Skin epidermis (tissue), 12 donors: ENCODE measurements around the gene PRDX4.
"Not testable (repeated sequence)": the region's sequence is repeated elsewhere in the genome, so short reads cannot be mapped to it uniquely, and the experiment has no call there.

ENCODE experiments used
- H3K27ac ChIP-seq, 21 experiments: fragments of 200-600 bp; sonication (generic) in 11 of 21; one replicate each; pipeline ENCODE4 v1.5.0; 2020; ENCODE audit warnings: mild to moderate bottlenecking in 3 of 21, inconsistent platforms in 2 of 21, moderate library complexity in 2 of 21
- H3K4me3 ChIP-seq, 7 experiments: fragments of 200-600 bp; sonication (generic) in 2 of 7; one replicate each; pipeline ENCODE4 v1.5.0; 2020; ENCODE audit warnings: inconsistent platforms in 2 of 7, mild to moderate bottlenecking in 2 of 7, moderate library complexity in 1 of 7

Gene PRDX4

GRCh38 chrX:23668335-23668734 lies 1.0 kb downstream of the PRDX4 start:
- Histone ChIP-seq H3K27ac (peak overlapping the region in 5 of 21 experiments; percentile 72 to 85 (median 83)), H3K4me3 (peak overlapping the region; percentile 45 to 63 (median 55))

- Histone ChIP-seq H3K4me3 (no peak overlapping the region), H3K27ac (no peak overlapping the region)
These were observed 3.2 kb downstream of the PRDX4 start for GRCh38 chrX:23670528-23670927.

DNA sequence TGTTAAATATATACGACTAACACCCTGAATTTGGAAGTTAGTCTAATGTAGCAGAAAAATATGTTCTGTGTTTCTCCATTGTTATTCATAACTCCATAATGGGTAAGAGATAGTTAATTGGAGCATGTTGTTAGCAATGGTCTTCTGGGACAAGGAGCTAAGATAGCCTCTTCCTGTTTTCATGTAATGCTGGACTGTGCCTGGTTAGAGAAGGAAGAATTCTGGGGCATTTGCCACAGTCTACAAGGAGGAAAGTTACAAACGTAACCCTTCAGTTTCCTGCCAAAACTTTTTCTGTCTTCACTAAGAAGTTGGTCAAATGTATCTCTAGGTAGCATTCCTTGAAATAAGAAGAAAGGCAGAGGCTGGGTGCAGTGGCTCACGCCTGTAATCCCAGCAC lies 5.8 kb downstream of the PRDX4 start:
- Histone ChIP-seq H3K27ac (no peak overlapping the region), H3K4me3 (no peak overlapping the region)

- H3K4me3 ChIP-seq, result not testable (repeated sequence)
These were observed 9.2 kb downstream of the PRDX4 start for GRCh38 chrX:23676486-23676885.

DNA sequence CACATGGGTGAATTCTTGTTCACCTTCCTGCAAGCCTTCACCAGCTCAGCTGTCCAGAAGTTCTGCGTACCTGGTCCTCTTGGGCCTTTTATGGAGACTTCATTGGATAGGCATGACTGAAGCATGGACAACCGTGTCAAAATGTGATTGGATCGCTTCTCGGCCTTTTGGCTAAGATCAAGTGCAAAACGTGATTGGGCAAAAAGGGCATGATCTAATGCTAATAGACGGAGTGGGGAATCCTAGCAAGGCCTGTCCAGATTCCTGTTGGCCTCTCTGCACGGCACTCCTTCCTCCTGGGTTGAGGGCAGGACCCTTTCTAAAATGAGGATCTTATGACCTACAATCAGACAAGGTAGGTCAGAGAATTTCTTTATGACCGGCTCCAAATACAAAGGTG lies 24.9 kb downstream of the PRDX4 start:
- Histone ChIP-seq H3K27ac (no peak overlapping the region), H3K4me3 (no peak overlapping the region)

More at GRCh38 chrX:23676486-23676885, 9.2 kb downstream of the PRDX4 start:
- not testable (repeated sequence) for H3K27ac ChIP-seq

DNA sequence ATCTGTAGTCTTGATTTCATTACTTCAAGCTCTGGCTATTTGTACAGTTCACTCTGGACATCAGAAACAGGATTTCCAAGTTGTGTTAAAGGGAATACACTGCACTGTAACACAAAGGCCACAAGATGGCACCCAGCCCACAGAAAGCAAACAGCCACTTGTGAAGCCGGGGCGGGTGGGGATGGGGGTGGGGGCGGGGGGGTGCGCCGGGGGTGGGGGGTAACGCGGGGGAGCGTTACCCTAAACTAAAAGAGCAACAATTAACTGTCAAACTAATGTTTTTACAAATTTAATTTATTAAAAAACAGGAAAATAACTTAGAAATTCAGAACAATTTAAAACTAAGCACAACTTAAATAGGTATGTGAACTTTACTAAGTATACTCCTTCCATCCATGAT lies 27.3 kb downstream of the PRDX4 start:
- H3K4me3 ChIP-seq, result no peak overlapping the region
- no peak overlapping the region for H3K27ac ChIP-seq

DNA sequence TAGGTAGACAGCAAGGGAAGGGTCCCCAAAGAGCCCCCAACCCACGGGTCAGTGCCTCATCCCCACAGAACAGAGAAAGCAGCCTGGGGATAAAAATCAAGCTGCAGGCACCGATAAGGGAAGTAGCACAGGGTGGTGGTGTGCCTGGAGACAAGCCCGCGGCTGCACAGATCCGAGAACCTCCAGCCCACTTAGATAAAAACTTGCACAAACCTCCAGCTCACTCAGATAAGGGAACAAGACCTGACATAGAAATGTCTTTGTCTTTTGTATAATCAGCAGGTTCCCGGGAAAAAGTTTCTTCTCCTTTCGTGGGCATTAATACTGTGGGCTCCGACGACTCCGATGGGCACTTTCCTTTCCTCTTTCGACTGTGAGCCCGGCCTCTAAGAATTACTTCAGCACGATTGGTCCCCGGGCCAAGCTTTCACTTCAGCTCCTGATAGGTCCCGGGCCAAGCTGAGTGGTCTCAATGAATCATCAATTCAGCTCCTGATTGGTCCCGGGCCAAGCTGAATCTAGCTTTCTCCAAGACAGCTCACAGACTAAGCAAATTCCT lies 32.4 kb downstream of the PRDX4 start:
- Histone ChIP-seq H3K27ac (no peak overlapping the region), H3K4me3 (no peak overlapping the region)

GRCh38 chrX:23704673-23705206 lies 37.4 kb downstream of the PRDX4 start:
- no peak overlapping the region for H3K27ac ChIP-seq
- H3K4me3 ChIP-seq, result no peak overlapping the region

DNA sequence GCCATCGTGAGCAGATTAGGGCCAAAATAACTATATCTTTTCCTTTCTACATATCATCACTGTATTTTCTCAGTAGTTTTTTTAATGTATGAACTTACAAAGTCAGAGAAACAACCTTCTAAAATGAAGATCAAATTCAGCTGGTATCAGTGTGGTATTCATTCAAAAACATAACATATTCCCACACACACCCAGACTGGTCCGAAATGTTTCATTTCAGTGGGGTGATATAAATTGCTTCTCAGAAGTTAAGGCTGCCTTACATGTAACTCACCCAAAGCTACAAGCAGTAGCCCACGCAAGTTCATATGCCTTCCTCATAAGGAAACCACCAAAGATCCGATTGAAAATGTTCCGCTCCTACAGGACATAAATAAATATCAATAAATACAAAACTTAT lies 37.9 kb downstream of the PRDX4 start:
- H3K27ac ChIP-seq, result no peak overlapping the region
- H3K4me3 ChIP-seq, result no peak overlapping the region

- no peak overlapping the region for H3K4me3 ChIP-seq
- no peak overlapping the region for H3K27ac ChIP-seq
These were observed 52.9 kb downstream of the PRDX4 start for GRCh38 chrX:23720117-23720677.

- H3K27ac ChIP-seq, result no peak overlapping the region
- no peak overlapping the region for H3K4me3 ChIP-seq
These were observed 58.9 kb downstream of the PRDX4 start for GRCh38 chrX:23726191-23726590.

GRCh38 chrX:23727206-23727605 lies 59.9 kb downstream of the PRDX4 start:
- H3K4me3 ChIP-seq, result no peak overlapping the region

DNA sequence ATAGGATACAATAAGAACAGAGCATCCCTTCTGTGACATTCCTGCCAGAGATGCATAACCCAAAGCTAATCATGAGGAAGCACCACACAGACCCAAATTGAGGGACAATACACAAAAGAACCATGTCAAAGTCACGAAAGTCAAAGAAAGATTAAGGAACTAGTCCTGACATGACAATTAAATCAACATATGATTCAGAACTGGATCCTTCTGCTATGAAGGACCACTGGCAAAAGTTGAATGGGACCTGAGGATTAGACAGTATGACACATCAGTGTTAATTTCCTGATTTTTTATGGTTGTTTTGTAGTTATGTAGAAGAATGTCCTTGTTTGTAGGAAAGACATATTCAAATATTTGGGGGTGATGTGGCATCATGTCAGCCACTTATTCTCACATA lies 61.9 kb downstream of the PRDX4 start:
- Histone ChIP-seq H3K4me3 (no peak overlapping the region), H3K27ac (no peak overlapping the region)

More at GRCh38 chrX:23727206-23727605, 59.9 kb downstream of the PRDX4 start:
- no peak overlapping the region for H3K27ac ChIP-seq

DNA sequence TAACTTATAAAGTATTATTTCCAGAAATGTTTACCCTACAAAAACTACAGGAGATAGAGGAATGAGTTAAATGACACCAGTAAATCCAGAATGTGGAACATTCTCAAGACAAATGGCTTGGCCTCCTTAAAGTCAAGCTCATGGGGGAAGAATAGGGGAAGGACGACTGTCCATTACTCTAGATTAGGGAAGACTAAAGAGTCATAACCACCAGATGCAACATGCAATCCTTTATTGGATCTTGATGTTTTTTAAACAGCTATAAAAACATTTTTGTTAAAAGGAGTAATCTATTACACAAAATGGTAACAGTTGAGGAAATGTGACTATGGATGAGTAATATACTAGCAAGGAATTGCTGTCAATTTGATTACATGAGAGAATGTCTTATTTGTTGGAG lies 64.7 kb downstream of the PRDX4 start:
- H3K27ac ChIP-seq, result no peak overlapping the region

GRCh38 chrX:23732704-23733103 lies 65.4 kb downstream of the PRDX4 start:
- no peak overlapping the region for H3K4me3 ChIP-seq
- peak overlapping the region in 1 of 21 experiments; percentile 16 for H3K27ac ChIP-seq

More for the DNA sequence above, 64.7 kb downstream of the PRDX4 start:
- H3K4me3 ChIP-seq, result no peak overlapping the region
